ENCODE data around the gene TANC1.

Gene TANC1

GRCh38 chr2:159267921-159268320 is 299.5 kb downstream of the TANC1 start:
- DNase-seq (ENCODE audit: low spot score), result no peak

- DNase-seq (ENCODE audit: low spot score), result no peak
These were observed 302.4 kb downstream of the TANC1 start for GRCh38 chr2:159270744-159271379.

- DNase-seq (ENCODE audit: low spot score), result no peak
These were observed 303.7 kb downstream of the TANC1 start for GRCh38 chr2:159272156-159272555.

GRCh38 chr2:159275111-159275510 is 306.7 kb downstream of the TANC1 start:
- no peak for DNase-seq (ENCODE audit: low spot score)

- no peak for DNase-seq (ENCODE audit: low spot score)
These were observed 311.3 kb downstream of the TANC1 start for GRCh38 chr2:159279700-159280099.

GRCh38 chr2:159281002-159281401 is 312.6 kb downstream of the TANC1 start:
- DNase-seq (ENCODE audit: low spot score), result no peak

Measured in pons (tissue), 1 donor.